Endothelial cell of umbilical vein (primary cell): ENCODE results near the gene TMEM140. TPM values are rescaled to one million over a fixed set of nuclear protein-coding genes. Genes with fewer than 3 reads are reported as not detected.

Source experiments
- BruUV-seq: library from RNA; stranded (reverse); fragments of 400-500 nt; replicated peaks from 2 replicates; lab custom pipeline; 2021; lab: Mats Ljungman, UMichigan
- CTCF ChIA-PET: fragments of 300-600, 350-600 bp; sonication (Branson Sonifier 250); formaldehyde crosslinking; loops from one replicate; lab custom pipeline; 2021; ENCODE audit warnings: antibody characterized with exemption, inconsistent platforms; lab: Charles Lee
- POLR2A ChIA-PET: fragments of 300-600, 350-600 bp; sonication (Branson Sonifier 250); formaldehyde crosslinking; loops from one replicate; lab custom pipeline; 2021; ENCODE audit warnings: antibody characterized with exemption, inconsistent platforms; lab: Charles Lee
- DNase-seq: peaks from one replicate; pipeline ENCODE4 v3.0.0-alpha.2; 2011; ENCODE audit warnings: low read depth, low spot score
- FAIRE-seq: peaks from 2 replicates; lab custom pipeline; 2011; peaks lifted over from hg19 to GRCh38; lab: Jason Lieb, UNC
- H2AFZ ChIP-seq: 2 replicates; pipeline ENCODE4 v1.6.0; 2012; ENCODE audit warnings: low read depth, low read length, control low read depth, inconsistent platforms
- H3K27ac ChIP-seq: 2 replicates; pipeline ENCODE4 v1.5.1; 2011; ENCODE audit warnings: low read depth, mild to moderate bottlenecking, control low read depth, low read length, moderate library complexity; ENCODE audit not compliant: insufficient read depth
- H3K27me3 ChIP-seq, 2 experiments: 2 replicates each; pipeline versions ENCODE4 v1.6.0 to v1.6.1; 2011; ENCODE audit warnings: low read length in 2 of 2, mixed read lengths in 1 of 2; ENCODE audit not compliant: control insufficient read depth in 2 of 2, insufficient read depth in 2 of 2
- H3K36me3 ChIP-seq, 2 experiments: 2 replicates in 1 of 2; 3 replicates in 1 of 2; pipeline ENCODE4 v1.5.1; 2011; ENCODE audit warnings: low read length in 2 of 2, mild to moderate bottlenecking in 1 of 2, moderate library complexity in 1 of 2; ENCODE audit not compliant: control insufficient read depth in 2 of 2, insufficient read depth in 2 of 2; ENCODE audit errors: extremely low read depth in 1 of 2
- H3K4me1 ChIP-seq: 3 replicates; pipeline ENCODE4 v1.5.1; 2011; ENCODE audit warnings: mild to moderate bottlenecking, low read length; ENCODE audit not compliant: control insufficient read depth, insufficient read depth; ENCODE audit errors: extremely low read depth
- H3K4me2 ChIP-seq: 2 replicates; pipeline ENCODE4 v1.6.1; 2011; ENCODE audit warnings: low read length, control low read depth, mixed read lengths; ENCODE audit not compliant: insufficient read depth
- H3K4me3 ChIP-seq, 3 experiments: fragments of 200-600 bp in 1 of 3; sonication (generic), shearing (Covaris generic) in 1 of 3; replicated peaks in 1 of 3; 2 replicates each; pipeline ENCODE4 v1.5.1; 2011 to 2016; ENCODE audit warnings: control low read depth in 3 of 3, low read length in 3 of 3, mild to moderate bottlenecking in 2 of 3, inconsistent platforms in 1 of 3, low read depth in 1 of 3, moderate library complexity in 1 of 3; ENCODE audit not compliant: insufficient read depth in 1 of 3
- H3K79me2 ChIP-seq: 2 replicates; pipeline ENCODE4 v1.6.0; 2012; ENCODE audit warnings: low read length, inconsistent platforms; ENCODE audit not compliant: control insufficient read depth, insufficient read depth
- H3K9ac ChIP-seq: replicated peaks from 2 replicates; pipeline ENCODE3; 2011; ENCODE audit warnings: low read length, control low read depth; ENCODE audit not compliant: insufficient read depth; ENCODE audit errors: extremely low read depth
- H3K9me1 ChIP-seq: replicated peaks from 3 replicates; pipeline ENCODE4 v1.6.0; 2011; ENCODE audit warnings: mild to moderate bottlenecking, low read length; ENCODE audit not compliant: control insufficient read depth, insufficient read depth; ENCODE audit errors: extremely low read depth
- H3K9me3 ChIP-seq: replicated peaks from 2 replicates; pipeline ENCODE4 v1.5.1; 2012; ENCODE audit warnings: low read length, inconsistent platforms; ENCODE audit not compliant: control insufficient read depth, insufficient read depth
- H4K20me1 ChIP-seq: replicated peaks from 2 replicates; pipeline ENCODE3; 2011; ENCODE audit warnings: mild to moderate bottlenecking, low read length; ENCODE audit not compliant: control insufficient read depth, insufficient read depth; ENCODE audit errors: extremely low read depth
- EZH2 ChIP-seq: IDR thresholded peaks from 2 replicates; pipeline ENCODE4 v1.6.1; 2012; ENCODE audit warnings: borderline replicate concordance, low read depth, mild to moderate bottlenecking, moderate library complexity, low read length, inconsistent platforms; ENCODE audit not compliant: severe bottlenecking
- FOS ChIP-seq: IDR thresholded peaks from 2 replicates; pipeline ENCODE4 v1.6.1; 2011; ENCODE audit warnings: mild to moderate bottlenecking, low read length, moderate library complexity, borderline replicate concordance; ENCODE audit not compliant: insufficient read depth
- GATA2 ChIP-seq: IDR thresholded peaks from 2 replicates; pipeline ENCODE4 v1.7.0; 2011; ENCODE audit warnings: low read depth, mild to moderate bottlenecking, moderate library complexity, mixed read lengths, low read length; ENCODE audit not compliant: insufficient read length, insufficient read depth
- JUN ChIP-seq: IDR thresholded peaks from 2 replicates; pipeline ENCODE4 v1.6.1; 2011; ENCODE audit warnings: borderline replicate concordance, low read depth; ENCODE audit not compliant: insufficient read length, insufficient read depth
- MYC ChIP-seq: IDR thresholded peaks from one replicate; pipeline ENCODE4 v1.6.1; 2011; ENCODE audit warnings: mild to moderate bottlenecking, low read depth, low read length
- POLR2A ChIP-seq: IDR thresholded peaks from 2 replicates; pipeline ENCODE4 v1.6.1; 2012; ENCODE audit warnings: low read depth, mild to moderate bottlenecking, control low read depth, low read length
- POLR2AphosphoS5 ChIP-seq: IDR thresholded peaks from 2 replicates; pipeline ENCODE4 v1.6.1; 2012; ENCODE audit warnings: low read depth, mild to moderate bottlenecking, control low read depth, low read length, moderate library complexity; ENCODE audit not compliant: insufficient read depth
- dilution Hi-C: fragments of 300-500 bp; cut with MboI; formaldehyde crosslinking; loops from one replicate; pipeline ENCODE4 v1.15.0; 2019; ENCODE audit warnings: low sequenced_read_pairs; ENCODE audit not compliant: extremely low pct_ligation_motif_present
- intact Hi-C: fragments of 100-400 bp; cut with micrococcal nuclease; formaldehyde crosslinking; loops from one replicate; pipeline ENCODE4 v1.10.0; 2022
- polyA plus RNA-seq, 4 experiments: library from polyadenylated mRNA; depleted of rRNA in 3 of 4; stranded (reverse) in 3 of 4; unstranded in 1 of 4; fragments of >200 nt; gene quantifications; 2 replicates each; pipeline versions ENCODE4 v1.2.1 to v1.2.3, GENCODE V29; 2011 to 2012; ENCODE audit warnings: missing spikeins in 1 of 4
- total RNA-seq: library from RNA; stranded (reverse); gene quantifications from 2 replicates; pipeline ENCODE4 v1.2.3, GENCODE V29; 2021
- TF ChIP-seq, protein P1 (sequence below): IDR thresholded peaks from 2 replicates; pipeline ENCODE4 v1.6.1; 2011; ENCODE audit not compliant: insufficient read depth, insufficient read length
- TF ChIP-seq, protein P2 (sequence below), 2 donors: IDR thresholded peaks; 1 replicate in 1 of 2; 2 replicates in 1 of 2; pipeline ENCODE4 v1.5.1; 2011; ENCODE audit warnings: low read length in 2 of 2, mild to moderate bottlenecking in 2 of 2, moderate library complexity in 2 of 2, control low read depth in 1 of 2, inconsistent platforms in 1 of 2, low read depth in 1 of 2; ENCODE audit not compliant: insufficient read depth in 1 of 2; ENCODE audit errors: extremely low read depth in 1 of 2

TMEM140 gene
- total and polyA plus RNA-seq, 2 donors (not counting 3 experiments of a cell fraction or from before 2014, with no cell fraction given), result 17.9 to 26.5 TPM

DNA sequence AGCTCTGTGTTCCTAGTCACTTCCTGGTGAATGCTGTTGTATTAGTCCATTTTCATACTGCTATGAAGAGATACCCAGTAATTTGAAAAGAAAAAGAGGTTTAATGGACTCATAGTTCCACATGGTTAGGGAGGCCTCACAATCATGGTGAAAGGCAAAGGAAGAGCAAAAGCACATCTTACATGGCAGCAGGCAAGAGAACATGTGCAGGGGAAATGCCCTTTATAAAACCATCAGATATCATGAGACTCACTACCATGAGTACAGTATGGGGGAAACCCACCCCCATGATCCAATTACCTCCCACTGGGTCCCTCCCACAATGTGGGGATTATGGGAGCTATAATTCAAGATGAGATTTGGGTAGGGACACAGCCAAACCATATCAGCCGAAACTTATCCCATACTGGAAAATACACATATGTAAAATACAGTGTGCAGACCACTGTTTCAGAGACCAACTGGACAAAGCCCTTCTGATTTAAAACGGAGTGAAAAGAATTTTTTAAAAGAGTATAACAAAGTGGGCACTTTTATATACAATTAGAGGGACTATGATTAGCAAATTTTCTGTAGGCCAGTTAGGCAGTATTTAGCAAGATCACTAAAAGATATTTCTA lies 14.6 kb downstream of the TMEM140 start:
- H3K27ac ChIP-seq, result no peak overlapping the region
- no peak overlapping the region for H2AFZ ChIP-seq
- no peak overlapping the region for H3K4me3 ChIP-seq
- CTCF ChIA-PET, result no interaction called here
- POLR2A ChIA-PET, result no interaction called here
- H4K20me1 ChIP-seq, result no peaks in the 10 kb centered on the region
- no peak for TF ChIP-seq JUN
- no peak for TF ChIP-seq EZH2
- TF ChIP-seq GATA2, result no peak
- no peak for TF ChIP-seq POLR2AphosphoS5
- TF ChIP-seq, protein P1, sequence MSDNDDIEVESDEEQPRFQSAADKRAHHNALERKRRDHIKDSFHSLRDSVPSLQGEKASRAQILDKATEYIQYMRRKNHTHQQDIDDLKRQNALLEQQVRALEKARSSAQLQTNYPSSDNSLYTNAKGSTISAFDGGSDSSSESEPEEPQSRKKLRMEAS, result no peak
- TF ChIP-seq, protein P2, sequence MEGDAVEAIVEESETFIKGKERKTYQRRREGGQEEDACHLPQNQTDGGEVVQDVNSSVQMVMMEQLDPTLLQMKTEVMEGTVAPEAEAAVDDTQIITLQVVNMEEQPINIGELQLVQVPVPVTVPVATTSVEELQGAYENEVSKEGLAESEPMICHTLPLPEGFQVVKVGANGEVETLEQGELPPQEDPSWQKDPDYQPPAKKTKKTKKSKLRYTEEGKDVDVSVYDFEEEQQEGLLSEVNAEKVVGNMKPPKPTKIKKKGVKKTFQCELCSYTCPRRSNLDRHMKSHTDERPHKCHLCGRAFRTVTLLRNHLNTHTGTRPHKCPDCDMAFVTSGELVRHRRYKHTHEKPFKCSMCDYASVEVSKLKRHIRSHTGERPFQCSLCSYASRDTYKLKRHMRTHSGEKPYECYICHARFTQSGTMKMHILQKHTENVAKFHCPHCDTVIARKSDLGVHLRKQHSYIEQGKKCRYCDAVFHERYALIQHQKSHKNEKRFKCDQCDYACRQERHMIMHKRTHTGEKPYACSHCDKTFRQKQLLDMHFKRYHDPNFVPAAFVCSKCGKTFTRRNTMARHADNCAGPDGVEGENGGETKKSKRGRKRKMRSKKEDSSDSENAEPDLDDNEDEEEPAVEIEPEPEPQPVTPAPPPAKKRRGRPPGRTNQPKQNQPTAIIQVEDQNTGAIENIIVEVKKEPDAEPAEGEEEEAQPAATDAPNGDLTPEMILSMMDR (IDR thresholded peaks at IDR 0.05; ENCODE audit: extremely low read depth in 1 of 2, insufficient read depth in 1 of 2, low read depth in 1 of 2, low read length in 2 of 2), result no peak
- TF ChIP-seq FOS, result no peak
- TF ChIP-seq POLR2A, result no peak
- TF ChIP-seq MYC, result no peak
- dilution Hi-C loops (no loop called here), intact Hi-C loops (loop anchor here (5.0 to 10.0 kb wide), 2 partner anchors 65 to 468 kb away; no protein-coding TSS in a partner anchor)
- no peak overlapping the region for H3K4me2 ChIP-seq
- H3K4me1 ChIP-seq, result peaks cover 46% of the 10 kb centered on the region
- H3K36me3 ChIP-seq, result peaks cover 4% of the 10 kb centered on the region in 2 experiments
- no peak overlapping the region for H3K9ac ChIP-seq
- FAIRE-seq (peak; percentile 15), DNase-seq (no peak)
- H3K79me2 ChIP-seq, result no peaks in the 10 kb centered on the region
- BruUV-seq, result no TSS peak
- H3K9me3 ChIP-seq, result no peaks in the 10 kb centered on the region
- no peaks in the 10 kb centered on the region for H3K27me3 ChIP-seq
- no peaks in the 10 kb centered on the region for H3K9me1 ChIP-seq
